ENCODE data around the gene CDH24.

CDH24 gene

DNA sequence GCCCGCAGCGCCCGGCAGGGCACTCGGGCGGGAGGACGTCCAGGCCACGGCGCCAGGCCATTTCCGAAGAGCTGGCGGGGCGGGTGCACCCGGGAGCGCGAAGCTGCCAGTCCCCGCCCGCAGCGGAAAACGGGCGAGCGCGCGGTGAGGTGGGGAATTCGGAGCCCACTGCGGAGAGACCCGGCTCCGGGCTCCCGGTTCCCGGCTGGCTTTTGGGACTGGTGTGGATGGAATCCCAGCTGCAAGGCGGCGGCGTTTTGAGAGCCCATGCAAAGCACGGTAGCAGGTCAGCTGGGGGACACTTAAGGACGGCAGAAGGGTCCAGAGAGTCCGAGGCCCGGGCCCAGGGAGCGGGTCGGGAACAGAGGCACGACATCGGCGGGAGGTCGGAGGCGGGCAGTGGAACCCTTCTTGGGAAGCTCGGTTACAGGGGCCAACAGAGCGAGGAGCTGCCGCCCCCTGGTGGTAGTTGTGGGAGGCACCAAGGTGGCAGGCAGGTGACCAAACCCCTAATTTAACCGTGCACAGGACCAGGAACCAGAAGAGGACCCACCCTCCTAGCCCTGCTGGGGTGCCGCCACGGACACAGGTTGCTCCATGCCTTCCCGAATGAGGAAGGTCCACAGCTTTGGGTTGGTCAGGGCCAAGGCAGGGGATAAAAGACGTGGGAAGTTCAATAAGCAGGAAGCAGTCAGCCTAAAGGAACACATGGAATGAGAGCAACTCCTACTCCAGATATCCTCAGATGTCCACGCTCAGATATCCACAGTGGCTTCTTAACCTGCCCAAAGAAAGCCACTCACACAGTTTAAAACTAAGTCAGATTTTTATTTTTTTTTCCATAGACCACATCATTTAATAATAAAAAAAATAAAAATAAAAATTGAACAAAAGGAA lies 685 bp upstream of the CDH24 start:
- H3K4me3 ChIP-seq (ENCODE audit: low read length): peak overlapping the region; percentile 69
- no peaks in the 10 kb centered on the region for H3K27me3 ChIP-seq (ENCODE audit: control insufficient read depth, insufficient read depth, low read length)
- no peaks in the 10 kb centered on the region for H3K9me3 ChIP-seq (replicated peaks; ENCODE audit: low read length)
- H3K4me2 ChIP-seq (ENCODE audit: low read length): peak overlapping the region; percentile 95
- peak overlapping the region; percentile 73 for H3K9ac ChIP-seq (ENCODE audit: low read depth, low read length)
- H3K4me1 ChIP-seq (ENCODE audit: control insufficient read depth, insufficient read depth, low read length): peaks cover 38% of the 10 kb centered on the region
- H3K36me3 ChIP-seq (ENCODE audit: insufficient read depth, low read length): peaks cover 32% of the 10 kb centered on the region

DNA sequence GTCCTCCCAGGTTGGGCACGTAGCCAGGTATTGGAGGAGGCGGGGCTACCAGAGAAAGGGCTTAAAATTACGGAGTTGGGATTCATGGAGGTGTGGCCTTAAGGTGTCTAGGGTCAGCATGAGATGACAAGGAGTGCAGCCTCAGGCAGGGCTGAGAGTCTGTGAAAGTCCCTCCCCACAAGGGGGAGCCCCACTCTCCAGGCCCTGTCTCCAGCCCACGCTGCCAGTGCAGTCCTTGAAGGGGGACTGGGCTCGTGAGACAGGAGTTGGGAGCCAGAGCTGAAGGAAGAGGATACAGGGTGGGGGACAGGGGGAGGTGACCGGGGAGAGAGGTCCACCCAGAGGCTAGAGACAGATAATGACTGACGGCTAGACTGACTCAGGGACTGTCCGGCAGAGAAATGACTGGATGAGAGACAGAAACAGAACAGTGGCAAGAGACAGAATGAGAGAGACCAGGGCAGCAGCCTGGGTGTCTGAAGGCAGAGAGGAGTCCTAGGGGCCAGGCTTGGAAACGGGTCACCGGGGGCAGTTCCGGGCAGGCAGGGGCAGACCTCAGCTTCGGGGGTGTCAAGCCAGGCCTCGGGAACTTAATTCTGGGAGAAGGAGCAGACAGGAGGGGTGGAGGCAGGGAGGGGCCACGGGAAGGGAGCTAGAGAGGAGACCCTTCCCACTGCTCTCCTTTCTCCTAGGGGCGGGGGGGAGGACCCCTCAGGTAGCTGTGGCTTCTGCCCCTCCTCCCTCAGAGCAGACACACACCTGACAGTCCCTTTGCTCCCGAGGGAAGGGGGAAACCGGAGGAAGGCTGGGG lies 970 bp downstream of the CDH24 start:
- peaks cover 22% of the 10 kb centered on the region for H3K36me3 ChIP-seq (ENCODE audit: insufficient read depth, low read length)
- peak overlapping the region; percentile 73 for H3K9ac ChIP-seq (ENCODE audit: low read depth, low read length)
- H3K4me2 ChIP-seq (ENCODE audit: low read length): peak overlapping the region; percentile 95
- peaks cover 25% of the 10 kb centered on the region for H3K4me1 ChIP-seq (ENCODE audit: control insufficient read depth, insufficient read depth, low read length)
- H3K4me3 ChIP-seq (ENCODE audit: low read length): peak overlapping the region; percentile 69
- H3K27me3 ChIP-seq (ENCODE audit: control insufficient read depth, insufficient read depth, low read length): no peaks in the 10 kb centered on the region
- no peaks in the 10 kb centered on the region for H3K9me3 ChIP-seq (replicated peaks; ENCODE audit: low read length)

DNA sequence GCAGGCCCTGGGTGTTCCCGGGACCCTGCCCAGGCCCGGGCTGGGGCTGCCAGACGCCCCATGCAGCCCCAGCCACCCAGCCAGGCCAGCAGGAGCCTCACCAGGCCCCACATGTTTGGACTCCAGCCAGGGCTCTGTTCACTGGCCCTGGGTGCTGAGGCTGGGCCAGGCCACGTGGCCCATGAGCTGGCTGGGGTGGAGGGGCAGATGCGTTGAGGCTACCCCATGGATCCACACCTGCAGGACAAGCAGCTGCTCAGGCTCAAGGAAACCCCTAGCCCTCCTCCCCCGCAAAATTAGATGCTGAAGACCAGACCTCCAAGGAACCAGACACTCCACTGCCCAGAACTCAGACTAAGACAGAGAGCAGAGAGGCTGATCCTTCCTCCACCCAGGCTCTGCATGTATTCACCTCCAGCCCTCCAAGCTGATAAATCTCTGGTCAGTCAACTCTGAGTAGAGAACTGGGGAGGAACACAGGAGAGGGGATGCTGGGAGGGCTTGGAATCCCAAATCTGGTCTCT lies 1.6 kb downstream of the CDH24 start:
- H3K4me3 ChIP-seq (ENCODE audit: low read length): no peak overlapping the region
- H3K9me3 ChIP-seq (replicated peaks; ENCODE audit: low read length): no peaks in the 10 kb centered on the region
- peaks cover 25% of the 10 kb centered on the region for H3K4me1 ChIP-seq (ENCODE audit: control insufficient read depth, insufficient read depth, low read length)
- no peaks in the 10 kb centered on the region for H3K27me3 ChIP-seq (ENCODE audit: control insufficient read depth, insufficient read depth, low read length)
- peaks cover 17% of the 10 kb centered on the region for H3K36me3 ChIP-seq (ENCODE audit: insufficient read depth, low read length)
- peak overlapping the region; percentile 95 for H3K4me2 ChIP-seq (ENCODE audit: low read length)
- no peak overlapping the region for H3K9ac ChIP-seq (ENCODE audit: low read depth, low read length)

DNA sequence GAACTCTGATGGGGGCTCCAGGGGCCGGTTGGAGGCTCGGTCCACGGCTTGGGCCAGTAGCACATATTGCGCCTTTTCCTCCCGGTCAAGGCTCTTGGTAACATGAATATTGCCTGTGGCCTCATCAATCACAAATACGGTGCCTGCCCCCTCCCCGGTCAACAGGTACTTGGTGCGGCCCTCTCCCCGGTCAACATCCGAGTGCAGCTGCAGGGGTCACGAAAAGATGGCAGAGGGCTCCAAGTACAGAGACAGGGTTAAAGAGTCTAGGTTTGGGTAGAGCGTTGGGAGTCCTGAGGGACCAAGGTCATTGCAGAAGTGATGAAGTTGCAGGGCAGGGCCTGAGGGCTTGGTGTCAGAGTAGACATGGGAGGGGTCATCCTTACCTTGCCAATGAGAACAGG lies 2.2 kb downstream of the CDH24 start:
- Histone ChIP-seq H3K36me3 (ENCODE audit: insufficient read depth, low read length) (peaks cover 11% of the 10 kb centered on the region), H3K4me1 (ENCODE audit: control insufficient read depth, insufficient read depth, low read length) (peaks cover 25% of the 10 kb centered on the region), H3K4me3 (ENCODE audit: low read length) (no peak overlapping the region), H3K9me3 (replicated peaks; ENCODE audit: low read length) (no peaks in the 10 kb centered on the region), H3K9ac (ENCODE audit: low read depth, low read length) (no peak overlapping the region), H3K4me2 (ENCODE audit: low read length) (no peak overlapping the region), H3K27me3 (ENCODE audit: control insufficient read depth, insufficient read depth, low read length) (no peaks in the 10 kb centered on the region)

DNA sequence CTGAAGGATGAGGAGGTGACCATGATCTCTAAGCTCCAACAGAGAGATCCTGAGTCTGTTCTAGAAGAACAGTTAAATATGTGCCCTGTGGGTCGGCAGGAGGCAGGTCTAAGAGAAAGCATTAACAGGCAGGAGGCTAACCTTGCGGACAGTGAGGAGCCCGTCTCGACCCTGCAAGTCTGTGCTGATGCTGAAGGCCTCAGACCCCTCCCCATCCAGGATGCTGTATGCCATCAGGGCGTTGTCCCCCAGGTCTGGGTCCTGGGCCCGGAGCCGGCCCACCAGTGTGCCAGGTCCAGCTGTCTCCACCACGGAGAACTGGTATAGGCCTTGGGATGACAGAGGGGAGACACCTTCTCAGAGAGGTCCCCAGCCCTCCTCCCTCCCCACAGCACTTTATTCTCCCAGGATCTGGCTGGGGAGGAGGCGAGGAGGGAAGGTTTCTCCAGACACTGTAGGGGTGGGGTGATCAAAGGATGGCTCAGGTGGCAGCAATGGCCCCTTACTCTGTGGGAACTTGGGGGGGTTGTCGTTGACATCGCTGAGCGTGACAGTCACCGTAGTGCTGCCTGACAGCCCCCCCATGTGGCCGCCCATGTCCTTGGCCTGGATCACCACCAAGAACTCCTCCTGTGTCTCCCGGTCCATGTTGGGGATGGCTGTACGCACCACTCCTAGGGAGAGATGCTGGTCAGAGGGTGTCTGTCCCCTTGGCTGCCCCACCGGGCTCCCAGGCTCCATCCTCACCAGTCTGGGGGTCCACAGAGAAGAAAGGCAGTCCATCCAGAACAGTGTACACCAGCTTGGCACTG lies 3.1 kb downstream of the CDH24 start:
- Histone ChIP-seq H3K4me3 (ENCODE audit: low read length) (no peak overlapping the region), H3K9ac (ENCODE audit: low read depth, low read length) (no peak overlapping the region), H3K4me1 (ENCODE audit: control insufficient read depth, insufficient read depth, low read length) (peaks cover 25% of the 10 kb centered on the region), H3K4me2 (ENCODE audit: low read length) (no peak overlapping the region), H3K9me3 (replicated peaks; ENCODE audit: low read length) (no peaks in the 10 kb centered on the region), H3K36me3 (ENCODE audit: insufficient read depth, low read length) (peaks cover 6% of the 10 kb centered on the region), H3K27me3 (ENCODE audit: control insufficient read depth, insufficient read depth, low read length) (no peaks in the 10 kb centered on the region)

DNA sequence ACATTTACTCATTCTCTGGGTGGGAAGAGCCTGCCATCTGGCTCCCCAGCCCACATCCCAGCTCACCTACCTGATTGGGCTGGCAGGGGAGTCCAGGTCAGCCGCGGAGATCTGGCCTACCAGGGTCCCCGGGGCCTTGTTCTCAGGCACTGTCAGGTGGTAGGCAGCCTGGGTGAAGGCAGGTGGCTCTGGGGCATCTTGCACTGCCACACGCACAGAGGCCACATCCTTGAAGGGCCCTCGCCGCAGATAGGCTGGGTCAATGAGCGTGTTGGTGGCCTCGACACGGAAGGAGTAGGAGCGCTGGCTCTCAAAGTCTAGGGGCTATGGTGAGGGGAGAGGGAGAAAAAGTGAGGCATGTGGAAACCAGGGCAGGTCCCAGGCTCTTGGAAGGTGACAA lies 3.9 kb downstream of the CDH24 start:
- H3K4me2 ChIP-seq (ENCODE audit: low read length): no peak overlapping the region
- H3K27me3 ChIP-seq (ENCODE audit: control insufficient read depth, insufficient read depth, low read length): no peaks in the 10 kb centered on the region
- H3K4me1 ChIP-seq (ENCODE audit: control insufficient read depth, insufficient read depth, low read length): peaks cover 25% of the 10 kb centered on the region
- no peaks in the 10 kb centered on the region for H3K36me3 ChIP-seq (ENCODE audit: insufficient read depth, low read length)
- H3K9me3 ChIP-seq (replicated peaks; ENCODE audit: low read length): no peaks in the 10 kb centered on the region
- H3K9ac ChIP-seq (ENCODE audit: low read depth, low read length): no peak overlapping the region
- H3K4me3 ChIP-seq (ENCODE audit: low read length): no peak overlapping the region

DNA sequence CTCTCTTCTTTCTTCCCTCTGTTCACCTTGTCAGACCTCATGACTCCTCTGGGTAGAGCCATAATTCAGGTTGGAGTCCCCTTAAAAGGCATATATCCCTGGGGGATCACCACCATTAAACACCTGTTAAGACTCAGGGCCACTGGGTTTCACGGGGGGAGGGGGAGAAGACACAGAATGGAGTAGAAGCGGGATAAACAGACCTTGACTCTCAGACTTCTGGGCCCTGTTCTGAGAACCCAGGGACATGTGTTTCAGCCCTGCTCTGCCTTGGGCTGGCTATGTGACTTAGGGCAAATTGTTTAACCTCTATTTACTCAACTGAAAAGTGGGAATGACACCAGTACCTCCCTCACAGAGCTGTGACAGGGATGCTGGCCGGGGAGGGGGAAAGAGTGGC lies 4.6 kb downstream of the CDH24 start:
- Histone ChIP-seq H3K4me1 (ENCODE audit: control insufficient read depth, insufficient read depth, low read length) (peaks cover 19% of the 10 kb centered on the region), H3K27me3 (ENCODE audit: control insufficient read depth, insufficient read depth, low read length) (no peaks in the 10 kb centered on the region), H3K36me3 (ENCODE audit: insufficient read depth, low read length) (no peaks in the 10 kb centered on the region), H3K9me3 (replicated peaks; ENCODE audit: low read length) (no peaks in the 10 kb centered on the region), H3K4me2 (ENCODE audit: low read length) (no peak overlapping the region), H3K4me3 (ENCODE audit: low read length) (no peak overlapping the region), H3K9ac (ENCODE audit: low read depth, low read length) (no peak overlapping the region)

DNA sequence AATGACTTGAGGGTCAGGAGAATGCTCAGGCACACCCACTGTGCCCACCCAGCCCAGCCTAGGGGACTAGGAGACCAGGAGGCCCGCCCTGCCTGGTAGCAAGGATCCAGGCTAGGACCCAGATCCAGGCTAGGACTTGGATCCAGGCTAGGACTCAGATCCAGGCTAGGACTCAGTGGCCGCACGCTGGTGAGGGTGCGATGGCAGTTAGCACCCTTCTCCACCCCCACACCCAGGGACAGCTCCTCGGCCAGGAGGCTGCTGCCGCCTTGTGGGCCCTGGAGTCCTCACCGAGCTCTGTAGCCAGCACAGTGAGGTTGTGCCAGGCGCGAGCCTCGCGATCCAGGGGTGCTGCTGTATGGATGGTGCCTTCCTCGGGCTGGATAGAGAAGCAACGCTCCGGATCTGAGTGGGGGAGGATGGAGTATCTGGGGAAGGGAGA lies 5.1 kb downstream of the CDH24 start:
- Histone ChIP-seq H3K27me3 (ENCODE audit: control insufficient read depth, insufficient read depth, low read length) (no peaks in the 10 kb centered on the region), H3K9ac (ENCODE audit: low read depth, low read length) (no peak overlapping the region), H3K4me1 (ENCODE audit: control insufficient read depth, insufficient read depth, low read length) (peaks cover 18% of the 10 kb centered on the region), H3K4me3 (ENCODE audit: low read length) (no peak overlapping the region), H3K4me2 (ENCODE audit: low read length) (no peak overlapping the region), H3K9me3 (replicated peaks; ENCODE audit: low read length) (no peaks in the 10 kb centered on the region), H3K36me3 (ENCODE audit: insufficient read depth, low read length) (no peaks in the 10 kb centered on the region)

DNA sequence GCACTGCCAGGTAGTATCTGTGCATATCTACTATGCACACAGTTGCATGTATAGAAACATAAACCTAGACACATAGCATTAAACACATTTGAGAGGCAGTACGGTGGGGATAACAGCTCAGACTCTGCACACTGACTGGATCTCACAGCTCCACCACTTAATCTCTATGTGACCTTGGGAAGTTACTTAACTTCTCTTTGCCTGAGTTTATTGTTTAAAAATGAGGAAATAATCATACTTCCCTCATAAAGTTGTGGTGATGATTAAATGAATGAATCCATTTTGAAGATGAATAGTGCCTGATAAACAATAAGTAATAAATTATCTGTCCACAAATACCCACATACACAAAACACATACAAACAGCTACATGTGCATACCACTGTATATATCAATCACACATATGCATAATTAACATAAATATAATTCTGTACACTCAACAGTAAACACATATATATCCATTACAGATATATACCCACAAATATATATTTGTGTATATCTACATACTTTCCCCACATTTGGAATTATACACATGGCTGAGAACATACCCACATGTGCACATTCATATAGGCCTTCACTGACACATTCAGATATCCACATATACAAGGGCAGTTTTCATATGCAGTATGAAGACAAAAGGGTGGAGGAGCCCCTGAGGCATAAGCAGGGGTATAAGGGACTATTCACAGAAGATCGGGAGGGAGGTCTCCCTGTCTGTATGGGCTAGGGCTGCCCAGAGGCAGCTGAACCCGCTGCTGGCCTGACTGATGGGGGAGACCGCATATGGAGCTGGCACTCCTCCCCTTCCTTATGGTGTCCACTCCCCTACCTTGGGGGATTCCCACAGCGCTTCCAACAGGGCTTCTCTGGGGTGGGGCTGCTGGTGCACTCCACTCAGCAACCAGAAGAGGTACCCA lies 5.9 kb downstream of the CDH24 start:
- Histone ChIP-seq H3K9ac (ENCODE audit: low read depth, low read length) (no peak overlapping the region), H3K4me2 (ENCODE audit: low read length) (no peak overlapping the region), H3K4me3 (ENCODE audit: low read length) (no peak overlapping the region), H3K9me3 (replicated peaks; ENCODE audit: low read length) (no peaks in the 10 kb centered on the region), H3K4me1 (ENCODE audit: control insufficient read depth, insufficient read depth, low read length) (peaks cover 10% of the 10 kb centered on the region), H3K27me3 (ENCODE audit: control insufficient read depth, insufficient read depth, low read length) (no peaks in the 10 kb centered on the region), H3K36me3 (ENCODE audit: insufficient read depth, low read length) (no peaks in the 10 kb centered on the region)

DNA sequence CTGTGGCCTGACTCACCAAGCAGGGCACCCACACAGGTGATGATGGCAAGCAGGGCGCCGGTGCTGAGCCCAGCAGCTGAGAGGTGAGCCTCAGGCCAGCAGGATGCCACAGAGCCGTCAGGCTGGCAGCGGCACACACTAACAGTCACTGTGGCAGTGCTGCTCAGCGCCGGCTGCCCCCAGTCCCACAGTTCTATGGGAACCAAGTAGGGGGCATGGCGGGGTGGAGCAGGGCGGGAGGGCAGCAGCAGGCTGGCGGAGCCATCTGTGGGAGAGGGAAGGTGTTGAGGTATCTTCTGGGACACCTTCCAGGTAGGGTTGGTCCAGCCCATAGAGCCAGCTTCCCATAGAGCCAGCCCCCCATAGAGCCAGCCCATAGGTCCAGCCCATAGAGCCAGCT lies 8.3 kb downstream of the CDH24 start:
- Histone ChIP-seq H3K36me3 (ENCODE audit: insufficient read depth, low read length) (no peaks in the 10 kb centered on the region), H3K4me1 (ENCODE audit: control insufficient read depth, insufficient read depth, low read length) (peaks cover 6% of the 10 kb centered on the region), H3K9ac (ENCODE audit: low read depth, low read length) (no peak overlapping the region), H3K4me2 (ENCODE audit: low read length) (no peak overlapping the region), H3K27me3 (ENCODE audit: control insufficient read depth, insufficient read depth, low read length) (no peaks in the 10 kb centered on the region), H3K4me3 (ENCODE audit: low read length) (no peak overlapping the region), H3K9me3 (replicated peaks; ENCODE audit: low read length) (no peaks in the 10 kb centered on the region)
